Effector memory CD4-positive, alpha-beta T cell (primary cell): ENCODE results near the gene MYO19.
"Not testable (repeated sequence)": the region's sequence is repeated elsewhere in the genome, so short reads cannot be mapped to it uniquely, and the experiment has no call there.

Experiments
- DNase-seq, 3 donors: peaks; one replicate each; pipeline ENCODE4 v3.0.0-alpha.2; 2020
- H3K27ac ChIP-seq: 2 replicates; pipeline ENCODE4 v1.7.0; 2013; ENCODE audit warnings: mild to moderate bottlenecking, low read length, moderate library complexity; ENCODE audit not compliant: insufficient read depth, poor library complexity, severe bottlenecking
- H3K27me3 ChIP-seq: replicated peaks from 2 replicates; pipeline ENCODE4 v1.7.0; 2013; ENCODE audit warnings: mild to moderate bottlenecking, low read length; ENCODE audit not compliant: insufficient read depth, control insufficient read depth, poor library complexity, severe bottlenecking
- H3K36me3 ChIP-seq: 2 replicates; pipeline ENCODE4 v1.7.0; 2013; ENCODE audit warnings: mild to moderate bottlenecking, low read length, moderate library complexity; ENCODE audit not compliant: control insufficient read depth, insufficient read depth
- H3K4me1 ChIP-seq: 2 replicates; pipeline ENCODE4 v1.7.0; 2013; ENCODE audit warnings: low read length, mild to moderate bottlenecking; ENCODE audit not compliant: control insufficient read depth, insufficient read depth, poor library complexity, severe bottlenecking
- H3K4me3 ChIP-seq: 2 replicates; pipeline ENCODE4 v1.7.0; 2013; ENCODE audit warnings: low read length, low read depth, mild to moderate bottlenecking; ENCODE audit not compliant: insufficient read depth, poor library complexity, severe bottlenecking
- H3K9me3 ChIP-seq: 2 replicates; pipeline ENCODE4 v1.7.0; 2013; ENCODE audit warnings: mild to moderate bottlenecking, low read length, moderate library complexity; ENCODE audit not compliant: control insufficient read depth

The MYO19 gene

GRCh38 chr17:36457701-36458100 lies 77.0 kb downstream of the MYO19 start:
- H3K36me3 ChIP-seq, DNase-seq, H3K9me3 ChIP-seq: not testable (repeated sequence)

DNA sequence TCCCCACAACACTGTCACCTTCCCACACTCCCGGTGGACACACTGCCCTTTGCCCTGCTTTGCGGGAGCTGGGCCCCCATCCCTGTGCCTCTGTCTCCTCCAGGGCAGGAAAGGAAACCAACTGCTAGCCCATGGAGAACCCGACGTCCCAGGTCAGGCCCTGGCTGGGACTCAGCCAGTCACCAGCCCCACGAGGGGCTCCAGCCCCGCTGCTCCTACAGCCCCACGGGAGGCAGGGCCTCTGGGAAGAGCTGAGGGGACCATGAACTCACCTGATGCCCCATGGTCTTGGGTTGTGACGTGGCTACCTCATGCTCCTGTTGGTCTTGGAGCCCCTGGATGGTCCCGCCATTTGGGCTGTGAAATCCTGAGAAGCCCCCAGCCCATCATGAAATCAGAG lies 81.8 kb downstream of the MYO19 start:
- not testable (repeated sequence) for H3K27me3 ChIP-seq, H3K9me3 ChIP-seq, H3K4me3 ChIP-seq, H3K36me3 ChIP-seq, H3K4me1 ChIP-seq, H3K27ac ChIP-seq, DNase-seq

More at GRCh38 chr17:36457701-36458100, 77.0 kb downstream of the MYO19 start:
- not testable (repeated sequence) for H3K4me3 ChIP-seq, H3K27me3 ChIP-seq, H3K4me1 ChIP-seq, H3K27ac ChIP-seq

DNA sequence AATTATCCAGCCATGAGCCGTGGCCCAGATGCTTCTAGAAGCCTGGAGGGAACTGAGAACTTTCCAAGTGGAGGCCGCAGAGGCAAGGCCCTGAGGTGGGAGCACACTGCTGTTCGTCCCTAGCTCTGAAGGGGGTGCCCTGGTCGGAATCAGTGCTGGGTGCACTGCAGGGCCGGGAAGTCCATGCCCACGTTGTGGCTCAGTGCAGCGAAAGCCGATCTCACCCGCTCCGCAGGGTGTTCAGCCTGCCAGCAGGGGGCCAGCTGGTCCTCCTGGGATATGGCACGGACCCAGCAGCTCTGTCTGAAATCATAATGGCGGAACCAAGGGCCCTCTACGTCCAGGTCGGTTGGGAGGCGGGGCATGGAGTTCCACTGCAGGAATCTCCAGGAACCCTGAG lies 84.7 kb downstream of the MYO19 start:
- not testable (repeated sequence) for H3K9me3 ChIP-seq, H3K27ac ChIP-seq, H3K36me3 ChIP-seq, H3K4me1 ChIP-seq, DNase-seq, H3K27me3 ChIP-seq, H3K4me3 ChIP-seq
